ENCODE results near the gene PRKAG1. TPM values are rescaled to one million over a fixed set of nuclear protein-coding genes. Genes with fewer than 3 reads are reported as not detected.

The PRKAG1 gene
- total RNA-seq, 1 donor from 2014 or later = 75.6 TPM

DNA sequence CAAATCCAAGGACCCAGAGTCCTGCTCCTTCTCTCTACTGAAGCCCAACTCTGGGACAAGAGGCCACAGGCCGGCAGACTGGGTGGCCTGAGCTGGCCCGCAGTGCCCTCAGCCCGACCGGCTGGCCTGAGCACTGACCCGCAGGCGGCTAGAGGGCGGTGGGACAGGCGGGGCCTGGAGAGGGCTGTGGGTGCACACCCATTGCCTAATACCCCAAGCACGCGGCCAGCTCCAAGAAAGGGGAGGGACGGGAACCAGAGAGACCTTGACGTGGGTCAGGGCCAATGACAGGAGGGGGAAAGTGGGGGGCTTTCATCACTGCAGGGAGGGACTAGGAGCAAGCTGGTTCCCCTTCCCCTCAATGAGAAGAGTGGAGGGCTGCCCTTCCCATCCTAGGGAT is 45.0 kb downstream of the PRKAG1 start:
- no peaks in the 10 kb centered on the region for H3K9me3 Mint-ChIP-seq (ENCODE audit: unreplicated experiment)
- H3K4me3 Mint-ChIP-seq (ENCODE audit: unreplicated experiment) = no peak overlapping the region
- H3K4me1 Mint-ChIP-seq (ENCODE audit: unreplicated experiment) = peaks cover 31% of the 10 kb centered on the region
- H3K36me3 Mint-ChIP-seq (ENCODE audit: unreplicated experiment) = no peaks in the 10 kb centered on the region
- peaks cover 81% of the 10 kb centered on the region for H3K27me3 Mint-ChIP-seq (ENCODE audit: unreplicated experiment)
- DNase-seq (ENCODE audit: extremely low spot score, unreplicated experiment) = no peak
- TF ChIP-seq, protein P1, sequence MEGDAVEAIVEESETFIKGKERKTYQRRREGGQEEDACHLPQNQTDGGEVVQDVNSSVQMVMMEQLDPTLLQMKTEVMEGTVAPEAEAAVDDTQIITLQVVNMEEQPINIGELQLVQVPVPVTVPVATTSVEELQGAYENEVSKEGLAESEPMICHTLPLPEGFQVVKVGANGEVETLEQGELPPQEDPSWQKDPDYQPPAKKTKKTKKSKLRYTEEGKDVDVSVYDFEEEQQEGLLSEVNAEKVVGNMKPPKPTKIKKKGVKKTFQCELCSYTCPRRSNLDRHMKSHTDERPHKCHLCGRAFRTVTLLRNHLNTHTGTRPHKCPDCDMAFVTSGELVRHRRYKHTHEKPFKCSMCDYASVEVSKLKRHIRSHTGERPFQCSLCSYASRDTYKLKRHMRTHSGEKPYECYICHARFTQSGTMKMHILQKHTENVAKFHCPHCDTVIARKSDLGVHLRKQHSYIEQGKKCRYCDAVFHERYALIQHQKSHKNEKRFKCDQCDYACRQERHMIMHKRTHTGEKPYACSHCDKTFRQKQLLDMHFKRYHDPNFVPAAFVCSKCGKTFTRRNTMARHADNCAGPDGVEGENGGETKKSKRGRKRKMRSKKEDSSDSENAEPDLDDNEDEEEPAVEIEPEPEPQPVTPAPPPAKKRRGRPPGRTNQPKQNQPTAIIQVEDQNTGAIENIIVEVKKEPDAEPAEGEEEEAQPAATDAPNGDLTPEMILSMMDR (IDR thresholded peaks at IDR 0.05) = no peak
- H3K27ac Mint-ChIP-seq (ENCODE audit: unreplicated experiment) = no peak overlapping the region

DNA sequence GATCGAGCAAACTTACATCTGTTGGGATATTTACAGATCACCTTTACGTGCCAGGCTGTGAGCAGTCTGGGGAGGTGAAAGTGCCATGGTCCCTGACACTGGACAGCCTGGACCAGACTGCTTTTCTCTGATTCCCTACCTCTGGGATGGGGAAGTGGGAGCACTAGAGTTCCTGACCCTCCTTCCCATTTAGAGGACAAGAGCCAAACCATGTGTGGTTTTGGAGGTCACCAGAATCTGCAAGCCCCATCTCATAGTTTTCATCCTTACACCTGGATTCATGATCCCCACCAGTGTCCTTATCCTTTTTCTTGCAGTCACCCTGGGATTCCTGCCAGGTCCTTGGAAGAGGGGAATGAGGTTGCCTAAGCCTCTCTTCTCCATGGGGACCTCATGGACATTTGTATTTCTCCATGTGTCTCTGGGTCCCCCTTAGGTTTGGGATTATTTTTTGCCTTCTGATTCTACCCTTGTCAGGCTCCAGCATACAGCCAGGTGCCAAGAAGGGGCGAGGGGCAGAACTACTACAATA is 45.6 kb downstream of the PRKAG1 start:
- Mint-ChIP-seq H3K4me3 (ENCODE audit: unreplicated experiment) (no peak overlapping the region), H3K9me3 (ENCODE audit: unreplicated experiment) (no peaks in the 10 kb centered on the region), H3K27ac (ENCODE audit: unreplicated experiment) (no peak overlapping the region), H3K27me3 (ENCODE audit: unreplicated experiment) (peaks cover 79% of the 10 kb centered on the region), H3K4me1 (ENCODE audit: unreplicated experiment) (peaks cover 29% of the 10 kb centered on the region), H3K36me3 (ENCODE audit: unreplicated experiment) (no peaks in the 10 kb centered on the region)
- TF ChIP-seq, protein P1 (IDR thresholded peaks at IDR 0.05) = no peak
- no peak for DNase-seq (ENCODE audit: extremely low spot score, unreplicated experiment)

DNA sequence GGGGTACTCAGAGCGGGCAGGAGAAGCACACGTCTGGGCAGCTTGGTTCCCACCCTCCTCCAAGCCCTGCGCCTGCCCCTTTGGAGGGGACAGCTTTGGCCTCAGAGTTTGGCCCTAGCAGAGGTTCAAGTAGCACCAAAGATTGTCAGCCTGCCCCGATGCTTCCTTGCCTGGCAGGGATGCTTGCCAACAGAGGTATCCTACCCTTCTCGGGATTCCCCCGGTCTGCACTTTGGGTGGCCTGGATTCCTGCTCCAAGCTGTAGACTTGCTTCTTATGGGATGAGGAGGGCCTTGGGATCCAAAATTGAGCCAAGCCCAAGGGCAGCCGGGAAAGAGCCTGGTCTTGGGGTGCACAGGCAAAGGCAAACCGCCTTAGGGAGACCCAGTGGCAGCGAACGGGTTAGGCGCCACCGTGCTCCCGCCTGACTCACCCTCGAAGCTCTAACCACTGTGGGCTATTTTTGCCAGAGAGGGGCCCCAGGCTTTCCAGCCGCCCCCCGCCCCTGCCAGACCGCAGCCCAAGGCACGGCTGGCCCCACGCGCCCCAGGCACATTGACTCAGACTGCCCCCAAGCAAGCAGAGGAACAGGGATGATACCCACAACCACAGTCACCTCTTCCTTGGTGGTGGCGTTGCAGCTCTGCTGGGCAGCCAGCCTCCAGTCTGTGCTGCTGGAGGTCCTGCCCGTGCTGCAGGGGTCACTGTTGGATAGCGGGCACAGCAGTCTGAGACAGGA is 46.2 kb downstream of the PRKAG1 start:
- no peaks in the 10 kb centered on the region for H3K36me3 Mint-ChIP-seq (ENCODE audit: unreplicated experiment)
- H3K27ac Mint-ChIP-seq (ENCODE audit: unreplicated experiment) = no peak overlapping the region
- H3K4me1 Mint-ChIP-seq (ENCODE audit: unreplicated experiment) = peaks cover 24% of the 10 kb centered on the region
- peak overlapping the region; percentile 67 for H3K4me3 Mint-ChIP-seq (ENCODE audit: unreplicated experiment)
- peaks cover 73% of the 10 kb centered on the region for H3K27me3 Mint-ChIP-seq (ENCODE audit: unreplicated experiment)
- DNase-seq (ENCODE audit: extremely low spot score, unreplicated experiment) = no peak
- H3K9me3 Mint-ChIP-seq (ENCODE audit: unreplicated experiment) = no peaks in the 10 kb centered on the region
- TF ChIP-seq, protein P1 (IDR thresholded peaks at IDR 0.05) = no peak

DNA sequence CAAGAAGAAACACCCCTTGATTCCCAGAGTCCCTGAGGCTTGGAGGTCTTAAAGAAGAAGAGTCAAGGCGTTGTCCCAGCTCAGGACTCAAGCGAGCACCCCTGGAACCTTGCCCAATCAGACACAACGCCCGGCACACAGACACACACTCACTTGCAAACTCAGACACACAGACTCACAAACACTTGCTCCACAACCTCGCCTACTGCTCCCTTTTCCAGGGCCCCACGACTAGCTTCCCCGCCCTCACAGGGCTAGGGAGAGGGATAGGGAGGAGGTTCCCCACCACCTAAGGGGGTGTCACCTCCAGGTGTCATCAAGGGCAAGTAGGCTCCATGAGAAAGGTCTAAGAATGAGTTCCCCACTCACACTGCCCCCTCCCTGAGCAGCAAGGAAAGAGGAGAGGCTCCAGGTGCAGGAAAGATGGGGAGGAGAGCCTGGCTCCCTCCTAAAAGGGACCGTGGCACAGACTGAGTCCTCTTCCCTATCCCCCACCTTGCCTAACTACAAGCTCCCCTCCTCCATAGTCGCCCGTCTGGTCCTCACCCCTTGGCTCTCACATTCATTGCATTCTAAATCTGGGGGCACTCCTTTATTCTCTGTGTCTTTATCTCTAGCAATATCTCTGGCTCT is 47.8 kb downstream of the PRKAG1 start:
- no peak for DNase-seq (ENCODE audit: extremely low spot score, unreplicated experiment)
- Mint-ChIP-seq H3K9me3 (ENCODE audit: unreplicated experiment) (no peaks in the 10 kb centered on the region), H3K27me3 (ENCODE audit: unreplicated experiment) (peaks cover 65% of the 10 kb centered on the region), H3K36me3 (ENCODE audit: unreplicated experiment) (no peaks in the 10 kb centered on the region), H3K4me1 (ENCODE audit: unreplicated experiment) (peaks cover 21% of the 10 kb centered on the region), H3K4me3 (ENCODE audit: unreplicated experiment) (peak overlapping the region; percentile 60), H3K27ac (ENCODE audit: unreplicated experiment) (no peak overlapping the region)
- TF ChIP-seq, protein P1 (IDR thresholded peaks at IDR 0.05) = no peak
